Measurements from ENCODE around the gene RFPL3.
"Not testable (repeated sequence)": the region's sequence is repeated elsewhere in the genome, so short reads cannot be mapped to it uniquely, and the experiment has no call there.

Gene RFPL3

DNA sequence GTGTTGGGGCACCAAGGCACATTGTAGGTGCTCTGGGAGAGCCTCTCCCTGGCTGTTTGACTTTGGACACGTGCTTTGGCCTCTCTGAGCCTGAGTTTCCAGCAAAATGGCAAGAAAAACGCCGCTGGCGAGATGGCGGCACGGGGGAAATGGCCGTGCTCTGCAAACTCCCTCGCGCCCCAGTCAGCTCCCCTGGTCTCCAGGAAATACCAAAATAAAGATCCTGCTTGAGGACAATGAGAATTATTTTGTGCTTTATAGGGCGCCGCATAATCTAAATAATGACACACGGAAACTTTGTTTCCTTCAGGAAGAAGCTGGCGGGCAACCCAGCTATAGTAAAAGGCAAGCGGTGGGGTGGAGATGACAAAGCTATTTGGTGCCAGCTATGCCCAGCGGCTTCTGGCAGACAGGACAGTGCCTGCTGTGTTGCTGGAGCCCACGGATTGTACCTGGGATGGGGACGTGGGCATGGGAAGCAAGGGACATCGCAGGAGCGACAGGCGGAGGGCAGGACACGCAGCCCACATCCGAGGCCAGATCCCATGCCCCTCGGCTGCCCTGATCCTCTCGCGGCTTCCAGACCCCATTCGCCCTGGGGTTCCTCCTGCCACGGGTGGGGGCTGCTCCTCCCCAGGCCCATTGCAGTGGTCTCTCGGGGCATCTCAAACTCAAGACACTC lies 26.3 kb upstream of the RFPL3 start:
- DNase-seq, result no peak

DNA sequence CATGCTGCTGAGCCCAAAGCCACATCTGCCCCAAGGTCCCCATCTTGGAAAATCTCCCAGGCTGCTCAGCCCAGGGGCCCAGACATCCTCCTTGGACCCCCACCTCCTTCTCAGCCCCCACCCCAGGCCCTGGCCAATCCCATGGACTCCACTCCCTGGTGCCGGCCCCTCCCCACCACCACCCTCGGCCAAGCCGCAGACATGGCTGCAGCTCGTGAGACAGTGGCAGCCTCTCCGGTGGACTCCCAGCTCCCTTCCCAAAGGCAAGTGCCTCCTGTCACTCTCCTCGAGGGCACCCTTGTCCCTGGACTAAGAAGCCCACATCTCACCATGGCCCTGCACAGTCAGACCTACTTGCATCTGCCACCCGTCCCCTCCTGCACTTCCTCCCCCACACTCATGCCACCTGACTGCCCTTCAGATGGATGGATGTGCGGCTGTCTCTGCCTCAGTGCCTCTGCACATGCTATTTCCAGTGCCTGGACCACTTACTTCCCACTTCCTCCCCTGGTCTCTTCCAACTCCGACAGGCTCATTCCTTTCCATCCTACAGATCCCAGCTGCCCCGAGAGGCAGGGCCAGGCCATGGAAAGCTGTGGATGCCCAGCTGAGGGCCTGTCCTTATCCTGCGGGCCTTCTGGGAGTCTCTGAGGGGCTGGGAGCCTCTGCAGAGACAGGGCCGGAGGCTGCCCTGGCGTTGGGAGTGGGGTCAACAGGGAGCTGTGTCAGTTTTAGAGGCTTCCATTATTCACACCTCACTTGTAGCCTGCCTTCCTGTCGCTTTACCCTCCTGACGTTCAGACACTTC lies 25.5 kb upstream of the RFPL3 start:
- DNase-seq, result no peak

DNA sequence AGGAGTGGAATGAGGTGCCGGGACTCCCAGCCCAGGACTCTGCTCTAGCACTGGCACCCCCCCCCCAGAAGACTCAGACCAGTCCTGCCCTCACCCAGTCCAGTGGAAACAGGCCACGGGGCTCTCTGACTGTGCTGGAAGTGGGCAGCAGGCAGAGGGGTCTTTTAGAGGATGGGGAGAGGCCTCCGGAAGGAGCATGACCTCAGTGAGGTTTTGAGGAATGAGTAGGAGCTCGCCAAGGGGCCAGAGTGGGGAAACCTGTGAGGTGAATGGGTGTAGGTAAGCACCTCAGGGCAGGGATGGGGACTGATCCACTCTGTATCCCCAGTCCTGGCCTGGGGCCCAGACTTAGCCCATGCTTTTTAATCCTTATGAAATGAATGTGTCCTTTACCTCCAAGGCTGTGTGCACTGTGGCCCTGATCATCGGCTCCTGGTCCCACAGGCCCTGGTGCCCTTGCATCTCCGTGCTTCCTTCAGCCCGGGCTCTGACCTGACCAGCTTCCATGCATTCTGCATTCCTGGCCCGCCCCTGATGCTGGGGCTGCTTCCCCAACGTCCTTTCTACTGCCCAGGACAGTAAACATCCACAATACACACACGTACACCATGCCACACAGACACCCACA lies 24.4 kb upstream of the RFPL3 start:
- no peak for DNase-seq

DNA sequence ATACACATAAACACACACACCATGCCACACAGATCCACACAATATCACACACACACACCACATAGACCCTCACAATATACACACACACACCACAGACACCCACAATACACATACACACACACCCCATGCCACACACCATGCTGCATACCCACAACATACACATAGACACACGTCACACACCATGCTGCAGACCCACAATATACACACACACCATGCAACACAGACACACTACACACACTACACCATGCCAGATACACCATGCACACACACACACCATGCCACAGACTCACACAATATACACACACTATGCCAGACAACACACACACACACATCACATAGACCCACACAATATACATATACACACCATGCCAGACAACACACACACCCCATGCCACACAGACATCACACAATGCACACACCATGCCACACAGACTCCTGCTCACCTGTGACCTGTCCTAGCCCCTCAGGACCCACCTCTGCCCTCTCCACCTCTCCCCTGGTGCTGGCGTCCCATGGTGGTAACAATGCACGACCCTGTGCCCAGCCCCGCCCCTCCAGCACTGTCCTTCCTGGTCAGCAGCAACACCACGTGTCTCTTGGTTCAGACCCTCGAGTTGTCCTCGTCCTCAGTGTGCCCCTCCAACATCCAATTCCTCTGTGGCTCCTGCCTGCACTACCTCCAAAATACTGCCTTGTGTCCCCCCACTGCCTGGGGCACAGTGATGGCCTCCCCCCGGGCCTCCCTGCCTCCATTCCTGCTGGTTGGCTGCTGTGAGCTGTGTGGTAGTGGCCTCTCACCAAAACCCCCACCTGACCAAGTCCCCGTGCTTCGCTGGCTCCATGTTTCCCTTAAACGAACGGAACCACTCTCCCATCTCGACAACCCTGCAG lies 23.7 kb upstream of the RFPL3 start:
- no peak for DNase-seq

DNA sequence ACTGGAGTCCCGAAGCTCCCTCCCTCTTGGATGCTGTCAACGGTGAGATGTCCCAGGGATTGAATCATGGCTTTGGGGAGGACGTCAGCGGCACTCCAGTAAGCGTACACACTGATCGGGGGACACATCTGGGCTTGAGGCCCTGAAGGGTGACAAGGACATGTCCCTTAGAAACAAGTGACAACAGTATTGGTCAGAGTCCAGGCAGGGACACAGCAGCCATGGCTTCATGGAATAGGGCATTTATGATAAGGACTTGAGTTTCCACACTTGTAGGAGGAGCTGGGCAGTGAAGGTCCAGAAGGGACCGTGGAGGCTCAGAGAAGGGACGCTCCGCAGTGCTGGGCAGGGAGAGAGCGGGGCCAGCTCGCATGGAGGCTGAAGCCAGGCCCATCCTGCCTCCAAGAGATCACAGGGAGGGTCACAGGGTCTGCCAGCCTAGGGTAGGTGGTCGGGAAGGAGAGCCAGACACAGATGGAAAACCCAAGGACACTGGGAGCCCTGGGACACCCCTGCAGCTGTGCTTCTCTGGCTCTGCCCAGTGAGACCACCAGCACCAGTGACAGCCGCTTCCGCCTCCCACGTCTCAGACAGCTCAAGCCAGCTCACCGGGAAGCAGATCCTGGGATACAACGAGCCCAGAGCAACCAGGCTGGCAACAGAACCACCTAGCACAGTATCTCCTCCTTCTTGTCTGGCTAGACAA lies 22.9 kb upstream of the RFPL3 start:
- DNase-seq, result no peak

DNA sequence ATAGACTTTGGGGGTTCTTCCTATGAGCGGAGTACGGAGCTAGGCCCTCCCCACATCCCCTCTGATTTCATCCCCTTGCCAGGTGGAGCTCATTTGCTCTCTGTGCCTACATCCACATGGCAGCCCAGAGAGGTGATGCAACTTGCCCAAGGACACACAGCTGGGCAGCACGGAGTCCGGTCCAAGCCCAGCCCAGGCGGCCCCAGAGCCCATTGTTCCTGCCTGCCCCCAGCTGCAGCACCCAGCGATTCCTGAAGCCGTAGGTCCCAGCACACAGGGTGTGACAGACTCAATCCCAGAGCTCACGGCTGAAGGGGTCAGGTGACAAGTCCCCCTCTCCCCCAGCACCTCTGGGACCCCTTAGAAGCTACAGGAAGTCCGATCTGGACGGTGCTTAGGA lies 22.2 kb upstream of the RFPL3 start:
- DNase-seq, result no peak

DNA sequence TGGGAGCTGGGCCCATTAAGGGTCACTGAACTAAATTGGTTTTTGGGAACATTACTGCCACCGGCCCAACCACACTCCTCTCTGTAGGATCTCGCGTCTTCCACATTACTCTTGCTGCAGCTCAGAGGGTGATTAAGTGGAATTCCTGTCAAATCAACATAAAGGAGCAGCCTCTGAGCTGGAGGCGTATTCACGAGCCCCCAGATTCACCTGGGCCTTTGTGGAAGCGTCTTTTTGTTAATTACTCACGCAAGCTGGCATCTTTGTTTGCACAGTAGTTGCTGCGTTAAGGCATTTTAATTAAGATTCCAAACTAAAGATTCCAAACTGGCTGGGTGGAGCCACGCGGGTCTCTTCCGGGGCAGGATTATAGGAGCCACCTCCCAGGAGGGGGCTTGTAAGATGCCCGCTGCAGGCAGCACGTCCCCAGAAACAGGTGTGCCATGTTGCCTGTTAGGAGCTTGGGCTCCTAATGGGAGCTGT lies 21.5 kb upstream of the RFPL3 start:
- DNase-seq, result peak; percentile 55

DNA sequence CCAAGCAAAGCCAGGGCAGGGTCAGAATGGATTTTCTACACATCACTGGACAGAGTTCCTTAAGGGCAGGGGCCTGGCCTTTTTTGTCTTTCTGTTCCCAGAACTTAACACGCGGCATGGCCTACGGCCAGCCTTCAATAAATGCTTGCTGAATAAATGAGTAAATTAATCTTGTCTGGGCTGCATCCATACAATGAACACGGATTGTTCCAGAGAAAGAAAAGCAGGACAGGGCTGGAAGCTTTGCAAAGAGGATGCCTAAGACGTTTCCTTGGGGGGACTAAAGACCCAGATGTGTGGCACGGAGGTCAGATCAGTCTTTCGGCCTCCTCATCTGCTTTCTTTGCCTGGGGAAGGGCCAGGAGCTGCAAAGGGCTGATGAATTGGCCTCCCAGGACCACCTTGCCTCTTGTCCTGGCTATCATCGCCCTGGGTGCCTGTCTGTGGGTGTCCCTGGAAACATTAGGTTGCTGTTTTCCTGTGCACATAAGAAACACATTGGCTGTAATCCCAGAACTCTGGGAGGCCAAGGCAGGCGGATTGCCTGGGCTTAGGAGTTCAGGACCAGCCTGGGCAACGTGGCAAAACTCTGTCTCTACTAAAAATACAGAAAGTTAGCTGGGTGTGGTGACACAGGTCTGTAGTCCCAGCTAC lies 20.8 kb upstream of the RFPL3 start:
- no peak for DNase-seq

DNA sequence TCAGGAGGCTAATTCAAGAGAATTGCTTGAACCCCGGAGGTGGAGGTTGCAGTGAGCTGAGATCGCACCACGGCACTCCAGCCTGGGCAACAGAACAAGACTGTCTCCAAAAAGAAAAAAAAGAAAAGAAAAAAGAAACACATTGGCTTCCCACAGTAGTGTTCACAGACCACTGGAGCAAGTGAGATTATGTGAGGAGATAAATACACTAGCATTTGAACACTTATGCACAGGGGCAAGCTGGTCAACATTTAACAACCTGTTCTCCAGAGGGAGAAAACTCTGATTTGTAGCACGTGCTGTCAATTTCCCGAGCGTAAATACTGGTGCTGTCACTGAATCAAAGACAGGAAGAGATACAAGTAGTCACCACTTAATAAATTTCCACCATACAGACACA lies 20.2 kb upstream of the RFPL3 start:
- not testable (repeated sequence) for DNase-seq

DNA sequence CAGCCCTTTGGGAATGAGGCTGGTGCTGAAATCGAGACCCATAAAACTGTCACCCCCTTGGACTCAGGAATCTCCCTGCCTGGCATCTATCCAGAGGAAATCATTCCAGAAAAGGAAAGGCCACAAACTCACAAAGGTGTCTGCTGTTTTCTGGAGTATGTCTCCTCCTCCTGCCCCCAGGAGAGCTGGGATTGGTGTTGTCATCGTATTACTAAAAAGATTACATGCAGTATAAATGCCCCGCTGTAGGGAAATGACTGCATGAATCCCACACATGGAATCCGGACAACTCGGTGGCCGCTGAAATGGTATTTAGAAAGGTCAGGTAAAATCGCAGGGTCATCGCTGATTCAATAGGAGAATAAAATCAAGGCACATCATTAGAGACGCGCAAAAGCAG lies 18.9 kb upstream of the RFPL3 start:
- DNase-seq, result peak; percentile 9

DNA sequence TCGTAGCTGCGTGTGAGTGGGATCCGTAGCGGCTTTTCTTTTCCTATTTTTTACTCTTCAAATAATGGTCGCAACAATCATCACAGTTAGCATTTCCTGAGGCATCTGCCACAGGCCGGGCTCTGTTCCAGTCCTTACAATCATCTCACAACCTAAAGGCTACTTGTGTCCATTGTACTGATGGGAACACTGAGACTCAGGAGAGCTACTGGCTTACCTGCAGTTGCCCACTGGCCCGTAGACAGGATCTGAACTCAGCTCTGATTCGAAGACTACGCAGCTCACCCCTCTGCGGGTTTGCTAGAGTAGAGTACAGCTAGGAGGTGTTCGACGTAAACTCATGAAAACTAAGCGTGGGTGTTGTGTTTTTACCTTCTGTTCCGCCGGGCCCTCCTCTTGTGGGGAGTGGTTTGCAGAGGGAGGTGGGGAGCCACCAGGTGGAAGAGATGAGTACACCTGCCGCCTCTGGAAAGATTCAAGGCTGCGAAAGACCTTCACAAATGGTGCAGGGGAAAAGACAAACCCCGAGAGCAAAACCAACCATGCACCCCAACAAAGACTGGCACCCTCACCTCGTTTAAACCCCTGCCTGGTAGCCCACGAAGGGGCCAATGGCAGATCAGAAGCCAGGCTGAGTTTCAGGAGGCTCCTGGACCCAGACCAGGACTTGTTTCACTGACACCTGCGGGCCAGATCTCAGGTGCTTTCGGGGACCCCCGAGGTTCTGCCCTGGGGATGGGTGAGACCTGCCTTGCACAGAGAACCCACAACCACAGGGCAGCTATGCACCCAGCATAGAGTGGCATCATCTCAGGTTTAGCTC lies 18.3 kb upstream of the RFPL3 start:
- DNase-seq, result no peak

DNA sequence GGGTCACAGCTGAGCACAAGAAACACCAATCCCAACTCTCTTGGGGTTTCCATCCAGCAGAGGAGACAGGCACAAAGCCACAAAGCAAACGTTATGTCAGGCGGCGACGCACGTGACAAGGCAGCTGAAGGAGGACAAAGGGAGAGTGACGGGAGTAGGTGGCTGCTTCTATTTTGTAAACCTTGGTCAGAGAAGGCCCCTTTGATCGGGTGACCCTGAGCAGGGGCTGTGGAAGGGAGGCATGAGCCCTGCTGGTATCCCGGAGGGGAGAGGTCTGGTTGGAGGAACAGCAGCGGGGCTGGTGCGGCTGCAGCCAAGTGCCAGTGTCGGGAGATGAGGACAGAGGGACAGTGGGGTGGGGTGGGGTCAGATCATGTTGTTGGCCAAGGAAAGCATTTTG lies 17.3 kb upstream of the RFPL3 start:
- no peak for DNase-seq

DNA sequence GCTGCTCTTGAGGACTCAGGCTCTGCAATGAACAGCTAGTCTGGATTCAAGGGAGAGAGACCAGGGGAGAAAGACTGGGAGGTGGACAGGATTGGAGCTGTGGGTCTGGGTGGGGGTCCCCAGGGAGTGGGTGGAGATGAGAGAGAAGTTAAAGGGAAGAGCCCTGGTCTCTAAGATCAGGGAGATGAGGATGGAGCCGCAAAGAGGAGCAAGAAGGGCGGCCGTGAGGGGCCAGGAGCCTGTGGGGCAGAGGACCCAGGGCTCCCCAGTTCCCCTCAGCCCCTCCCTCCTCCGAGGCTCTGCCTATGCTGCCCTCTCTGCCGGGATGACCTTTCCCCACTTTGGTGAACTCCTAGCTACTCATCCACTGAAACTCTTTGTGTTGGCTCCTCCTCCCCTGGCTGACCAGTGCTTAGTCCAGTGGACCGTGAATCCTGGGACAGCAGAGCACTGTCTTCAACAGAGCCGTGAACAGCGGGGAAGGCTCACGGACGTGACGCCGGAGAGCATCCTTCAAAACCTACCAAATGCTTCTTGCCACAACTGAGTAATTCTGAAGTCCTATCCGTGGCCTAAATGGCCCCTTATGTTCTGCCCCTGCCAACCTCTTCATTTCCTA lies 16.4 kb upstream of the RFPL3 start:
- no peak for DNase-seq

DNA sequence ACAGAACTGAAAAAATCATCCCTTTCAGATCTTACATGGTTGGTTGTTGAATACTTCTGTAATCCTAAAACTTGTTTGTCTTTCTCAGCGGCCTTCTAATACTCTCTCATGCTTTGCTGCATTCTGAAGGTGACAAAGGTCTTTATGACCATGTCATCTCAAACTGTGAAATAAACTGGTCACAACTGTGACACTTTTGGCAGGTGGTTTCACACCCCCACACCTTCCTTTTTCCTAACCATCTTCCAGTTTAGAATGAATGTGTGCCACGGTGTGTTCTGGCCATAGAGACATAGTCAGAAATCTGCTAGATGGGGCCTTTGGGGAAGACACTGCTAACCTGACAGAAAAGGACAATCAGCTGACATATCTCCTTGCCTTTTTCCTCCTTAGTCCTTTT lies 14.7 kb upstream of the RFPL3 start:
- DNase-seq, result no peak

DNA sequence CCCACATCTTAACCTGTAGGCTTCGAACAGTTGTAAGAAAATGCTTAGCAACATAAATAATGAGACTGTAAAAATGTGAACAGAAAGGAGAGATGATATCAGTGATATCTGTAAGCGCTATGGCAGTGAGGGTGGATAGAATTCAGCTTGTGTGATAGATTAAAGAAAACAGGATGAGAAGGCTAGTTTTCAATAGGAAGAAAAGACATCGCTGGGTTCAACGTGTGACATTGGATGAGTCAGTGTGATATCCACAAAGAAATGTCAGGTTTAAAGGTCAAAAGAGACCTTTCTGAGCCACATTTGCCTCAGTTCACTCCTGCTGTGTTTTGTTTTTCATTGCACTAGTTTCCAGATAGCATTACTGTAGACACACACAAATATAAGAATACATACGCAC lies 13.7 kb upstream of the RFPL3 start:
- no peak for DNase-seq

DNA sequence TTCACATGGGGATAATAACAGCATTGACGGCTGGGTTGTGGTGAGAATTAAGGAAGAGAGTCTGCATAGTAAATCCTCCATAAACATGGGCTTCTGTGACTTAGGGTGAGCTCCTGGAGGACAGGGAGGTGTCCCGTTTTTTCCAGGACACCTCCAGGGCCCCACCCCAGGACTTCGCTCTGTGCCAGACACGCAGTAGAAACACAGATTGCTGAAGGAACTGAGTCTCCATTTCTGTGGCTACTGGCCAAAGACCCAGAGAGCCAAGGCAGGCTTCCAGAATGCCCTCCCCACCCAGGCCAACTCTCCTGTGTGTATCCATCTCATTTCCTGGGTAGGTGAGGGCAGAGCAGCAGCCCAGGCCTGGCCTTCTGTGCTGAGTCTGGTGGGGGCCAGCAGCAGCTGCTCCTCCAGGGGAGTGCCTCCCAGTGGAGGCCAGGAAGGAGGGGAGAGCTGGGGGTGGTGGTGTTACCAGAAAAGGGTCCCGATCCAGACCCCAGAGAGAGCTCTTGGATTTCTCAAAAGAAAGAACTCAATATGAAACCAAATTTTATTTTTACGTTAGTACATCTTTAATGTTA lies 9.5 kb upstream of the RFPL3 start:
- DNase-seq, result no peak

DNA sequence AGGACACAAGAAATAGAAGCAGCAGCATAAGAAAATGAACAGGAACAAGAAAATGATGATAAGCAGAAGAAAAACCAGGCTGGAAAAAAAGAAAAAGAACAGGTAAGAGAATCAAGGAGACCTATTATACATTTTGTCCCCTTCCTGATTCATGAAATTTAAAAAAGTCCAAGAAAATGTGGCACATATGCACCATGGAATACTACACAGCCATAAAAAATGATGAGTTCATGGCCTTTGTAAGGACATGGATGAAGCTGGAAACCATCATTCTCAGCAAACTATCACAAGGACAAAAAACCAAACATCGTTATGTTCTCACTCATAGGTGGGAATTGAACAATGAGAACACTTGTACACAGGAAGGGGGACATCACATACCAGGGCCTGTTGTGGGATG lies 5.8 kb upstream of the RFPL3 start:
- DNase-seq, result not testable (repeated sequence)

DNA sequence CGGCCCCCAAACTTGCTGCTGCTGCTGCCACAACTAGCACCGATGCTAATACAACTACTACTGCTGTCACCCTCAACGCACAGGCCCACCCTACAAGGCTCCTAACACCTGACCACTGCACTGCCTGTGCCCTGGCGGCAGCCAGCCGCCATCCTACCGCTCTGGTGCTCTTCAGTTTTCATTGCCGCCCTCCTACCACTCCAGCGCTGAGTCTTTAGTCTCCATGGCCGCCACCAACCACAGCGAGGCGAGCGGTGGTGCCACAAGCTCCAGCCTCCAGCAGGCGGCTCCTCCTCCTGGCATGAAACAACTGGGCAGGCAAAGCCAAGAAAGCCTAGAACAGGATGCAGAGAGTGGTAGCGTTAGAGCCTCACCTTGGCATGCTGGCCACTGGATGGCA lies 5.0 kb upstream of the RFPL3 start:
- no peak for DNase-seq

DNA sequence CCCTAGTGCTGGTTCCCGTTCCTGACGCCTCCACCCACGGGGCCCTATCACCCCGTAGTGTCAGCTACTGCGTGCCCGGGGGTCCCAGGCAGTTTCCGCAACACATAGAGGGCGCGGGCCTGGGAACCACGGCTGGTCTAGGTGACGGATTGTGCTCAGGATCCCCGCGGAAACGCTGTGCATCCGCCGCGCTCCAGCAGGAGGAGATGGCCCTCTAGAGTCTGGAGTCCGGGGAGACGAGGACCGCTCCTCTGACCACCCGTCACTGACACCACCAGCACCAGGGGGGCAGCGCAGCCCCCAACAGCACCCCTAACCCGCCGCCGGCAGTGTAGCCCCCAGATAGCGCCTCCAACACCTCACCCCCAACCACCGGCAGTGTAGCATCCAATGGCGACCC lies 4.4 kb upstream of the RFPL3 start:
- no peak for DNase-seq

DNA sequence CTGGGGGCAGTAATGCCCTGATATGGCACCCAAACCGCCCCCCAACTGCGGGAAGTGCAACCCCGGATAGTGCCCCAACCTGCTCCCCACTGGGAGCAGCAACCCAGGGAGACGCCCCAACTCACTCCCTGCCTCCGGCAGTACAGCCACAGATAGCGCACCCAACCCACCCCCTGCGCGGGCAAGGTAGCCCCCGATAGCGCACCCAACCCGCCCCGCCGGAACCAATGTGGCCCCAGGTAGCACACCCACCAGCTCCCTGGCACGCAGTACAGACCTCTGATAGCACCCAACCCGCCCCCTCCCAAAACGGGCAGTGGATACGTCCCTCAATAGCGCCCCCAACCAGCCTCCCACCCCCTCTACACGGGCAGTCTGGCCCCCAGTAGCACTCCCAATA lies 3.8 kb upstream of the RFPL3 start:
- no peak for DNase-seq
